ENCODE results near the gene NUCKS1.

NUCKS1 gene

GRCh38 chr1:205699416-205699815 is 50.6 kb downstream of the NUCKS1 start:
- DNase-seq (ENCODE audit: low spot score), result no peak

GRCh38 chr1:205698921-205699320 is 51.1 kb downstream of the NUCKS1 start:
- no peak for DNase-seq (ENCODE audit: low spot score)

DNA sequence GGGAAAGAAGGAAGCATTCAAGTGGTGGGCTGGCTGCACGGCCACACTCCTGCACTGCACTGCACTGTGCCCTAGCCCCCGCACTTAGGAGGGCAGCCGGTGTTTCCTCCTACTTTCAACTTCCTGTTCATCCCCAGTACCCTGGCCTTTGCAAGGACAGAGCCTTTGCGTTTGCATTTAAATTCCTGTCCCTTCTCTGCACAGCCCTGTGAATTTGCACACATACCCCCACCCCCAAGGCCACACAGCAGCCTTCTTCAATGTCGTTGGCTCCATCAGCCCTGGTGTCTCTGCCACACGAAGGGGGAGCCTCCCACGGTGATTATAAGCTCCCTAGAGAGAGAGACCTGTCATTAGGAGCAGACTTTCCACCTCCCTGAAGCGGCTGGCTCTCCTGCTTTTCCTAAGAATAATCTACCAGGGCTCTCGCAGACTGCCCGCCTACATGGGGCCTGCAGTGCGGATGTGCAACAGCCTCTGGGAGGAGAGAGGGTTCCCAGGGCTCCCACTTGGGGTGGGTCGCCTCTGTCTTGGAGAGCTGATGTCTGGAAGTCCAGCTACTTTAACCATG is 56.5 kb downstream of the NUCKS1 start:
- no peak for DNase-seq (ENCODE audit: low spot score)

DNA sequence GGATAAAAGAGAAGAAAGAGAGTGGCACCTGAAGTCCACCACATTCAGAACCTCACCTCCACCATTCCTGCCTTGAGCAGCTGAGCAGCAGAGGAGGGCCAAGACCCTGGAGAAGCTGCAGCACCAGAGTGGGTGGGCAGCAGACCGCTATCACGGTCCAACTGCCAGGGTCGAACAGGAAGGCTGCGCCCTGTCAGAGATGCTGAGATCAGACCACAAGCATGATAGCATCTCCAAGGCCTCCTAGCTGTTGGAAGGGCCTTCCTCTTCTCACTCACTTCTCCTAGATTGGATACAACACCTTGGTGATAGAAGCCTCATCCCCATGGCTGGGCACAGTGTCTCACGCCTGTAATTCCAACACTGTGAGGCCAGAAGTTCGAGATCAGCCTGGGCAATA is 57.6 kb downstream of the NUCKS1 start:
- no peak for DNase-seq (ENCODE audit: low spot score)

GRCh38 chr1:205690122-205690756 is 59.7 kb downstream of the NUCKS1 start:
- no peak for DNase-seq (ENCODE audit: low spot score)

GRCh38 chr1:205689479-205689878 is 60.5 kb downstream of the NUCKS1 start:
- no peak for DNase-seq (ENCODE audit: low spot score)

DNA sequence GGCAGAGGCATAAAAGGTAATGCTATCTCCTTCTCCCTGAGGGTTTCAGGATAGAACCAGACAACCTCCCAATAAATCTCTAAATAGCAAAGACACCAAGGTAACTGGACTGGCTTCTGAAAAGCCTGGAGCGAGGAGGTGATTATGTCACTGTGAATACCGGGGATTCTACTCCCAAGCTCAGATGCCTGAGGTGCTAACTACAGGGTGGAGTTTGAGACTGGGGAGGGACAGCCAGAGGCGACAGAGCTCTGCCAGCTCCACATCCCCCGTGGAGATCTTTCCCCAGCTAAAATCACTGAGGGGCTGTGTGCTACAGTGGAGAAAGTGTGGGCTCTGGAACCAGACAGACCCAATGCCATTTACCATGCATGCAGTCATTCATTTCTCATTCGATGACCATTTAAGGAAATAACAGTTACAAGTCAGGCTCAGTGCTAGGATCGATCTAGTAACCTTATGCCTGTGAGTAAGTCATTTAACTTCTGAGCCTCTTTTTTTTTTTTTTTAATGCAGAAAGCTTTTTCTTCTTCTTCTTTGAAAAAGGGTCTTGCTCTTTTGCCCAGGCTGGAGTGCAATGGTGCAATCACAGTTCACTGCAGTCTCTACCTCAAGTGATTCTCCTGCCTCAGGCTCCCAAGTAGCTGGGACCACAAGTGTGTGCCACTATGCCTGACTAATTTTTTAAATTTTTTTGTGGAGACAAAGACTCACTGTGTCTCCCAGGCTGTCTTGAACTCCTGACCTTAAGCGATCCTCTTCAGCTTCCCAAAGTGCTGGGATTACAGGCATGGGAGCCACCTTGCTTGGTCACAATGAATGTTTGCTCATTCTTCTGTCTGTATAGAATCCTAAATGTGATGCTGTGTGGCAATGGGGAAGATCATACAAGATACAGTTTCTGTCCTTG is 61.6 kb downstream of the NUCKS1 start:
- DNase-seq (ENCODE audit: low spot score), result no peak

DNA sequence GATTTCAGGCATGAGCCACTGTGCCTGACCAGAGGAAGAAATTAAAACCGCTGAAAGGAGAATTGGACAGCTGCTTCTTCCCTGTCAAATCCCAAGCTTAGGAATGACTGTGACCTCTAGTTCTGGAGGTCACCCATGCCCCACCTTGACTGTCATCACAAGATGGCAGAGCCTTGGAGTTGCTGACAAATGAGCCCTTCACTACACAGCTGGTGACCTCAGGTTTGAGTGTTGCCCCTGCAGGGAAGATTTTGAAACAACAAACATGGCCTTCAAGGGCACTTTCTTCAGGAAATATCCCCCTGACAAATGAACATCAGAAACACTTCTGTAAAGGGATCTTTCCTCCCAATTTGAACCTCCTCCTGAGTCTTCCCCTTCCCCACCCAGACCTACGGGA is 62.7 kb downstream of the NUCKS1 start:
- DNase-seq (ENCODE audit: low spot score), result no peak

- DNase-seq (ENCODE audit: low spot score), result no peak
Observed at GRCh38 chr1:205681364-205681763, 68.6 kb downstream of the NUCKS1 start.

GRCh38 chr1:205680073-205680851 is 69.7 kb downstream of the NUCKS1 start, which contains the start of gene SLC45A3:
SLC45A3 (minus strand) TSS chr1:205680509; CDS start chr1:205664656, 15,853 bp downstream.
- no peak for DNase-seq (ENCODE audit: low spot score)

GRCh38 chr1:205678286-205679111 is 71.5 kb downstream of the NUCKS1 start:
- DNase-seq (ENCODE audit: low spot score), result no peak

DNA sequence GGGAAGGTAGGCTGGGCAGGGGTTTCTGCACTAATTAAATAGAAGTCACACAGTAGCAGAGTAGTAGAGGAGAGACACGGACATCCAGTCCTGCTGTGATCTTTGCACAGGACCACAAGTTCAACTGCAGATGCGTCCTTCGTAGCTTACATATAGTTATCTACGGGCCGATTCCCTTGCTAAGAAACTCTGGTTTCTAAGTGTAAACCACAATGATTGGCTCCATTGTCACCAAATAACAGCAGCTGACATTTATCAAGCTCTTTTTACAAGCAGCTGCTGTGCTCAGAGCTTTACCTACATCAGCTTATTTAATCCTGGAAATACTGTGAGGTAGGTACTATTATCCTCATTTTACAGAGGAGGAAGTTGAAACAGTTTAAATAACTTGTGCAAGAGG is 72.8 kb downstream of the NUCKS1 start:
- DNase-seq (ENCODE audit: low spot score), result peak; percentile 77

- peak; percentile 99 for DNase-seq (ENCODE audit: low spot score)
Observed at GRCh38 chr1:205676597-205676996, 73.4 kb downstream of the NUCKS1 start.

GRCh38 chr1:205676002-205676401 is 74.0 kb downstream of the NUCKS1 start:
- no peak for DNase-seq (ENCODE audit: low spot score)

DNA sequence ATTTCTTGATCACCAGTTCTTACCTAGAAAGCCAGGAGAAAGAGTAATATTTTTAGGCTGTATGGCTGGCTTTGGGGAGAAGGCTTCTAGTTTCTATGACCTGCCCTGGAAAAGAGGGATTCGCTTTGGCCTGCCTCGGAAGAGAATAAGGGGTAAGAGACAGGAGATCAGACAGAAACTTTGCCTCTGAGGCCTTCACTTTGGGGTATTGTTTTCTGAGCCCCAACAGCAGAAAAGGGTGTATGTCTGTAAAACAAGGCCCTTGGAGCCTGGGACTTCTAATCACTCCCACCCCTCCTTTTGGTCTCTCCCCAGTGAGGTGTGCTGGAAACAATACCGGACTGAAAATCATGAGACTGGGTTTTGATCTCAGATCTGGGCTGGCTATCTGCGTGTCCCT is 74.7 kb downstream of the NUCKS1 start:
- no peak for DNase-seq (ENCODE audit: low spot score)

DNA sequence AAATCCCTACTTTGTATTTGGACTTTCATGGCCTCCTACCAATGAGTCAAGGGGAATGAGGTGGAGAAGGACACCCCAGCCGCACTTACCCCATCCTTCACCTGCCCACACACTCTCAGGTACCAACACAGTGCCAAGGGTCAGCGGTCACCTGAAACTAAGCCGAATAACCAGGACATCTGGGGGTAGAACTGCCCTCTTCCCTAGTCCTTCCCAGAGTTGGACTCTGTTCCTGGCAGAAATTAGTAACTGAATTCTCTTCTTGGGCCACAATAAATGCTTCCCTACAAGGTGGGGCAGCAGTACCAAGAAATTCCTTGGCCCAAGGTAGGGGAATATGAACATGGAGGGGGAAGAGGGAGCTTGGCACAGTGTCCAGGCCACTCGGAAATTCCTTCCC is 77.0 kb downstream of the NUCKS1 start:
- no peak for DNase-seq (ENCODE audit: low spot score)

DNA sequence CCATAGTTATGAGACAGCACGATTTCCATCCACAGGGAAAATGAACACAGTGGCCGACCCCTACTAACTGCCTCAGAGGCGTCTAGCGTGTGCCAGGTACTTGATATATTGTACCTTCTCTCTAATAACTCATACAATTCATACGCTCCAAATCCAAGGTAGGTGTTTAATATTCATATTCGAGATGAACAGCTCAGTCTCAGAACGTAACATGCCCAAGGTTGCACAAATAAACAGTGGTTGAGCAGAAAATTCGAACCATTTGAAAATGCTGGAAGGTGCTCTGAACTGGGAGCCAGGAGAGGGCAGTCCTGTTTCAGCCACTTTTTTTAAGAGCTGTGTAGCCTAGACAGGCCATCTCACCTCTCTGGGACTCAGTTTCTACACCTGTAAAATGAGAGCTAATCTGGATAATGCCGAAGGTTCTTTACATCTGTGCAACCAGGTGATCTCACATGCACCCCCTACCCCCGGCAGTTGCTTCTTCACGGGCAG is 77.5 kb downstream of the NUCKS1 start:
- DNase-seq (ENCODE audit: low spot score), result no peak

GRCh38 chr1:205670611-205671430 is 79.2 kb downstream of the NUCKS1 start:
- no peak for DNase-seq (ENCODE audit: low spot score)

DNA sequence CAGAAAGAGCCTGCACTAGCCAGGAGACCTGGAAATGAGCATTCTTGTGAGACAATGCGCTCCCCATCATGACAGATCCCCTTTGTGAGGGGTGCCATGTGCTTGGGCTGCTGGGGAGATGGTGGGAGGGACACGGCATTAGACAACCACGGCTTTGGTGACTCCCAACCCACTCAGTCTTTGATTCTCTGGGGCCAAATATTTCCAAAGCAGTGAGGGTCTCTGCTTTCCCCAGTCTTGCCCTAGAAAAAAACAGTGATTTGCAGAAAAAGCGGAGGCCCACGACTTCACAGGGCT is 79.9 kb downstream of the NUCKS1 start:
- DNase-seq (ENCODE audit: low spot score), result peak; percentile 78

DNA sequence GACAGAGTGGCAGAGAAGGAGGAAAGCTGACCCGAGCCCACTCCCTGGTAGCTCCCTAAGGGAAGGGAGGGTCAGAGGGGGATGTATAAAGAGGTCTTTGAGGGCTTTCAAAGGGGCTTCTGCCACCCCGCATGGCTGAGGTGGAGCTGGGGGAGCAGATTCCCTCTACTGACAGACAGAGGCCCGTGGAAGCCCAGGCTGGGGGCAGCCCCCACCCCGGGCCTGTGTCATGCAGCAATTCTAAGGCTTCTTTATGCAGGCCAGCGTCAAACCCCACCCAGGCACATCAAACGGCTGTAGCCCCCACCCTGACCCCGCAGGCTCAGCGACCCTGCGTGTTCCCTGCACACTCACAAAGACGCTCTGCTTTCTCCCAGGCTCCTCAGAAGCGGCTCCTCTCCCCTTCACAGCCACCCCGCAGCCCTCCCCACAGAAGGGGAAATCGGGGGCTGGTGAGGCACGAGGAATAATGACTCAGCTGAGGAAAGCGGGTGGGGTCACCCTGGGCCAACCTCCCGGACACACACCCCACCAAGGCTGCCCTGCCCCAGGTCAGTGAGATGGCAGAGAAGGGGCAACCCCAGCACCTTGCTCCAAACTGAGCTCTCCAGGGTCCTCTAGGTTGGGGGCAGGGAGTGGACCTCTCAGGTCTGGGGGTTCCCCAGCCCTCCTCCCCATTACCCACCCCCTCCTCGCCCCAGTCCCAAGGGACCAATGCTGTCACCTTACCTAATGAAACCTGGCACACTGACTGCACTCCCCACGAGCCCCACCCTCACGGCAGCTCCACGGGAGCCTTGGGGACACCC is 80.4 kb downstream of the NUCKS1 start:
- peak; percentile 64 for DNase-seq (ENCODE audit: low spot score)

Measured in pons (tissue), 1 donor.